Stimulated activated CD8-positive, alpha-beta memory T cell treated with anti-CD3 and anti-CD28 coated beads, Interleukin-7, amount 100 ng/mL, for 1 hour (primary cell): ENCODE measurements around the gene PLXNA2.

Source experiments
- DNase-seq, 2 donors: peaks; one replicate each; pipeline ENCODE4 v3.0.0-alpha.2; 2020; ENCODE audit warnings: low read depth in 2 of 2

PLXNA2 gene

DNA sequence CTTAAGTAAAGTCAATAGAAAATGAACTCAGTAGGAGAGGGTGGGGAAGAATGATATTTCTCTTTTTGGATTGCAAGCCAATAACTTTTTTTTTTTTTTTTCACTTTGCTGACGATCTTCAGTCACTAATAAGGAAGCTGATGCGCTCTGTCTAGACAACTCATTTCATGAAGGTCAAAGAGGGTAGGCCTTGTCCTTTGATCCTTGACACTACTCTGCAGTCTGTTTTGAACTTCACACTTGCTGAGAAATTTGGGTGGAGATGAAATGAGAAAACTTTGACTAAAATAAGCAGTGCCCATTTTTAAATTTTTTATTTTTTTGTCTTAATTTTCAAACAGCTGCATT, 20.9 kb upstream of the PLXNA2 start:
- no peak for DNase-seq

DNA sequence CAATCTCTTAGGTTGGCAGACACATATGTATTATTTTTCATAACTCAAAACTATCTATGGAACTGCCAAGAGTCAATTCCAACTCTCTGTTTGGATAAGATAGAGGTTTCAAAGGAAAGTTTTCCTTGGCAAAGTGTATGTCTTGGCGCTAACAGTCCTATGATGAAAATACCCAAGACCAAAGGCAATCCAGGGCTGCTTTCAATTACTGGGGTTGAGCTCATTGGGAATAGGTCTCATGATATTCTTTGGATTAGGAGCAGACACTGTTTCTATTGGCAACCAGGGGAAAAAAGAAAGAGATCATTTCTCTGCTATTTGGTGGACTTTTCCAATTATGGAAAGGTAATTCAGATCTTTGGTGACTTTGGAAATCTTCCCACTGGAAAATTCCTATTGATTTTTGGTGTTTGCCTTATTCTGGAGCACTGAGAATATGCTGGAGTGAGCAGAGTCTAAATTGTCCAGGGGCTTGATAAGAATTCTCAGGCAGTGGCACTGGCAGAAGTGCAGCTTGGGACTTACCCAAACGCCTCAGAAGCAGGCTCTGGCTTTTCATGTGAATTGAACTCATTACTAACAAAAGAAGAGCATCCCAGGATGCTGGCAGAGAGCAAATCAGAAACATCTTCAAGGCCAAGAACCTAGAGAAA, 20.4 kb upstream of the PLXNA2 start:
- DNase-seq = no peak

DNA sequence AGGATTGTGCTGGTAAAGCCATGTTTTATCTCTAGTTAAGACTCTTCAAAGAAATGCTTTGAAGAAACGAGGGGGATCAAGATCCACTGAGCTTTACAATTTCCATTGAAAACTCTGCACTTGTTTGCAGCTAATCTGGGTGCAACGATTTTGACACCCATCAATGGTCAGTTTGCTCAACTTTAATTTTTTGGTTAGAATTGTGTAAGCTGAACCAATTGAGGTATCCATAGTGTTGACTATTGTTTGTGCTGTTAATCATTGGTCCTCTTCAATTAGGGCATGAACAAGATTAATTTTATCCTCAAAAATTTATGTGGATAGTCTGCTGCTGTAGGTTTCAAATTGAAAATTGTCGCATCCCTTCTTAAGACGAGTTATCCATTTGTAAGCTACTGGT, 17.7 kb upstream of the PLXNA2 start:
- DNase-seq = no peak

DNA sequence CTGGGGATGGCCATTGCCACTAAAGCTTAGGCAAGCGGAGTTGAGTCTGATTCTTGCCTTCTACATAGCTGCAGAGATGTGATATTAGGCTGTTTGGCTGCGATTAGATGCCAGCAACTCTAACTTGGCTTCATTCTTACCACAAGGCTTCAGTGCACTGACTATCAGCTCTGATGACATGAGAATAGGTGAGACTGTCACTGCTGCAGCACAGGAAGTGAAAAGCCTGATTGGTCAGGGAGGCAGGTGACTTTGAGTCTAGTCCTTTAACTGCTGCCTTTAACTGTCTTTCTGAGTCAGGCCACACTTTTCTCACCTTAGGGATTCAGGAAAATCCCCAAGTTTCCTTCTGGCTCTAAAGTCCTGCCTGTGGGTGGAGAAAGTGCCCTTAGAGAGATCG, 14.1 kb upstream of the PLXNA2 start:
- DNase-seq = no peak

DNA sequence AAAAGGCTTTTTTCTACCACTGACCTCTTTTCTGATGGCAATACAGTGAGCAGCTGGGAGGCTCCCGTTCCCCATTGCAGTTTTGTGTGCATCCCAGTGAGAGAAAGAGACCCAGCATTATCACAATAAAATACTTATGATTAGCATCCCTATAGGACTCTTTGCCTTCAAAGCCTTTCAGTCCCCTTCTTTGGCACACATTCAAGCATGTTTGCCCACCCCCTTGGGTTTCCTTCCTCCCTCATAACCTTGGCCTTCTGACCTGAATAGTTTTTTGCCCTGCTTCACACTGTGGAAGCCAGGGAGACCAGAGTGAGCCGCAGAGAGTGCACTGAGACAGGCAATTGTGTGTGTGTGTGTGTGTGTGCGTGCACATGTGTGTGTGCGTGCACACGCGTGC, 13.2 kb upstream of the PLXNA2 start:
- no peak for DNase-seq

DNA sequence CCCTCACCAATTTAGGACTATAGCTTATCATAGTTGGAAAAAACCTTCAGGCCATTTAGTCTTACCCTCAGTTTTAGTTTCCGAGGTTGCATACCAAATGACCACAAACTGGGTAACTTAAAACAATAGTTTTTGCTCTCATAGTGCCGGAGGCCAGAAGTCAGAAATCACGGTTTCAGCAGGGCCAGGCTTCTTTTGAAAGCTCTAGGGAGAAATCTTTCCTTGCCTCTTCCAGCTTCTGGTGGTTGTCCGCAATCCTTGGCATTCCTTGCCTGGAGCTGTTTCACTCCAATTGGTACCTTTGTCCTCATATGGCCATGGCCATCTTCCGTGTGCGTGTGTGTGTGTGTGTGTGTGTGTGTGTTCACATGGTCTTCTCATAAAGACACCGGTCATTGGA, 12.4 kb upstream of the PLXNA2 start:
- no peak for DNase-seq

DNA sequence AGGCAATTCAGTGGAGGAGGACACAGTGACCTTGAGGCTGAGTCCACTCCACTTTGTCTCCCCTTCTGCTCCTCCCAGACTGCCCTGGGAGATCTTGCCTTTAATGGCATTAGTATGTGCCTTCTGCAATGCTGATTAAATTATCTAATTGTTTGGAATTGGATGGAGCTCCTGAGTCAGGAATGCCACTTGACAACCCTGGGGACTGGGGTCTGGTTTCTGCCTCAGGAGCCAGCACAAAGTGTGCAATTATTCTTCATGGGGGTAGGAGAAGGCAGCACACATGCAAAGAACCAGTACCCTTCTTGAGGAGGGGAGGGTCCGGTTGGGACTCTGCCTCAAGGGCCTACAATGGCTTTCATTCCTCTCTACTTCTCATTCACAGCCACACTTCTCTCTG, 11.9 kb upstream of the PLXNA2 start:
- no peak for DNase-seq

DNA sequence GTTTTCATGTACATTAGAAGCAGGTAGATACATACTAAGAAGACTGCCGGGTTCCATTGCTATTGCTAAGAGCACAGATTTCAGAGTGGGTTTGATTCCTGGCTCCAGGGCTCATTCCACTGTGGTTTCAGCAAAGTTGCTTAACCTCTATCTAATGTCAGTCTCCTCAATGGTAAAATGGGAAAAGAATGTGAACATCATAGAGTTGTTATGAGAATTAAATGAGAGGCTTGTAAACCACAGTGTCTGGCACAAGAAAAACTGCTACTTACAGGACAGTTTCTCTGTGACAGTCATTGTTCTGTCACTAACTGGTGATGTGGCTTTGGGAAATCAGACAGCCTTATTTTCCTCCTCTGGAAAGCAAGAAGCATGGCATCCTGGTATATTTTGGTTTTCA, 10.7 kb upstream of the PLXNA2 start:
- DNase-seq = no peak

DNA sequence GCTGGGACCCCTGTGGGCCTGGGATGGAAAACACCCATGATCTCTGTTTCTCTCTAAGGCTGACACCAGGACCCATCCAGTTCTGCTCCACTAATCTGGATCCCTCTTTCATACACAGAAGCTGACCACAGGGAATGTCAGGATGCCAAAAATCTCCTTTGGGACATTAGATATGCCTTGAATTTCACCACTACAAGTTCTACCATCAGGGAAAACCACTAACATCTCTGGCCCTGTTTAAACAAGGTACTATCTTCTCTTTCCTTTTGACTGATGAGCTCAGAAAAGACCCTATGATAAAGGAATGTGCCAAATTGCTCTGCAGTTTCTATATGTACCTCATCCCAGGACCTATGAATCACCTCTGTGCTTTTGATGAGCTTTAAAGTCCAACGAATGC, 10.2 kb upstream of the PLXNA2 start:
- DNase-seq = no peak

DNA sequence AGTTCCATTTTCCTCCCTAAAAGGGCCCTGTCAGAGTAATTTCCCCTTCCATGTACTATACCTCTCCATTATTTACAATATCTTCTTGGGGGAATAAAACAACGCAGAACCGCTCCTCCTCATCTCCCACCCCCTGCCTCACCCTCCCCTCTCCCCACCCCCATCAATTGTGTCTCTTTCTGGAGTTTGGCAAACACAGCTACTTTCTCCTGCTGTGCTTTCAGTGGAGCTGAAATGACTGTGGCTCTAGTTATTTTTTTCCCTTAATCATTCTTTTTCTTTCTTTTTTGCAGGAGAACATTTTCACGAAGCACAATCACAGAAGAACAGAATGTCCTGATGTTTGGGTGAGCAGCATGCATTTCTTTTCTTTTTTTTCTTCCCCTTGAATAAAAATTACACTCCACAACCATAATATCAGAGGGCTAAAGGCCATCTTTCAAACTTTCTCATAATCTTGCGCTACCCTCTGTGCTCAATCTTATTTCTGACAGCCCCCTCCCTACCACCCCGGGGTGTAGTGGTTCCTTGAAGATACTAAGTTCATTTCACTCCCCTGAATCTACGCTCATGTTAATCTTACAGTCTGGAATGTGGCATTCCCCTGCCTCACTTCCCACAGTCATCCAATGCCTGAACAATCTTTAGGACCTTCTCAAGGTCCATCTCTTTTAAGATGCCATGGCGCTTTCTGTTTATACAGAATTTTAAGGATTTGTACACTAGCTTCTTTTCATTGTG, 8.8 kb upstream of the PLXNA2 start:
- DNase-seq = no peak

DNA sequence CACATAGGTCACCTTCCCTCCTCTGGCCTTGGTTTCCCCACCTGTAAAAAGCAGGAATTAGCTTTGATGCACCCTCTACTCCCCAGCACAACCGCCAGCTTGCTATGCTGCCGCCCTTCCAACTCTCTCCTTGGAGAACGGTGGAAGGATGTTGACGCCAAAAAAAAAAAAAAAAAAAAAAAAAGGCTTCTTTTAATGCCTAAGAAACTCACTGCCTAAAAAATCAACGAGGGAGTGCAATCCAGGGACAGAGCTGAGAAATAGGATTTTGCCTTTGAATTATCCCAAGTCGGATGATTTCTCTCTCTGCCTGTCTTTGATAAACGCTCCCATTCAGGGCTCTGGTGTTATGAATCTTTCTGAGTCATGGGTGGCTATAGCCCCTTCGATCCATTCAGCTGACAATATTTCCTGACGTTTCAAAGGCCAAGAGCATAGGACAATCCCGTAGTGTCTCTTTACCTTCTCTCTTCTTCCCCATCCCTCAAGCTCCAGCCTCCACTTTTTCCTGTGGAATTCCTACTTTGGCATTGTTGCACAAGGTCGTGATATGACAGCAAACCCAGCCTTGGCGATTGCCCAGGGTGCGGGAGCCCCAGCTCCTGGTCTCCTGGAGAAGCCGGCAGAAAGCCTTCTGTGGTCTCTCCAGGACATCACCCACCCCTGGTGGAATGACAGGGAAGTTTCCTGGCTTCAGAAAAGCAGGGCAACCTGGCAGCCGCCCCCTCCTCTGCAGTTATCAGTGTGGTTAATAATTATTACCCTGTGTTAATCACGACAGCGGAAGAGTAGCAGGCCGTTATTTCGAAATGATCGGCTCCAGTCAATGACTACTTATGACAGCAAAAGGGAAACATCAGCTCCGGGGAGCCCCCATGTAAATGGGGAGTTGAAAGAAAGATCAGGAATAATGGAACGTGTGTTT, 8.0 kb upstream of the PLXNA2 start:
- no peak for DNase-seq

DNA sequence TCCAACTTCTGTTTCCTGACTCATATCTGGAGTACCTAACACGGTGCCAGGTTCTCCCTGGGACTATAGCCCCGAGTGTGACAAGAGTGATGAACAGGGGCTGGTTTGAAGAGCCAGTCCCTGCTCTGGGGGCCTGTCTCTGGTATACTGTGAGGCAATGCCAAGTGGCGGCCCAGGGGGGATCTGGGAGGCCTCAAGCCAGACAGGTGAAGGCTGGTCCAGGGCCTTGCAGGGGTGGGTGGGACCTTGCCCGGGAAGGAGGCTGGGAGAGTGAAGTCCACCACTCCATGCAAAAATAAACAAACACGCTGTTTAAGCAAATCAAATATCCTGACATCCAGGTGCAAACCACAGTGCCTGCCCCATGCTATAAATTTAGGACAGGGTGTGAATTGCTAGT, 6.8 kb upstream of the PLXNA2 start:
- no peak for DNase-seq

DNA sequence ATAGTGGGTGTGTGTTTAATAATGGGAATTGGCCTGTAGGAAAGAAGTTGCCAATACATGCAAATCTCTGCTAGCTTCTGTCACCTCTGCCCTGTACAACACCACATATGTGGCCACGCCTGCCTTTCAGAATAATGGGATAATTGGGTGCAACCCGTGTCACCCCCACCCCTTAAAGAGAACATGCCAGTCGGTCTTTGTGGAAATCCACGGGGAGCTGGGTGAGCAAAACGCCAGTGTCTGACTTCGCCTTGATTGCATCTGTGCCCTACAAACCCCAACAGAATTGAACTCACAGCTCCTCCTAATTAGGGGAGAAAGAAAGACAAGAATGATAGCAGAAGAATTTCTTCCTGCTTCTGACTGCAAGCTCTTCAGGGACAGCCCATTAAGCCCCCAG, 6.4 kb upstream of the PLXNA2 start:
- DNase-seq = no peak

DNA sequence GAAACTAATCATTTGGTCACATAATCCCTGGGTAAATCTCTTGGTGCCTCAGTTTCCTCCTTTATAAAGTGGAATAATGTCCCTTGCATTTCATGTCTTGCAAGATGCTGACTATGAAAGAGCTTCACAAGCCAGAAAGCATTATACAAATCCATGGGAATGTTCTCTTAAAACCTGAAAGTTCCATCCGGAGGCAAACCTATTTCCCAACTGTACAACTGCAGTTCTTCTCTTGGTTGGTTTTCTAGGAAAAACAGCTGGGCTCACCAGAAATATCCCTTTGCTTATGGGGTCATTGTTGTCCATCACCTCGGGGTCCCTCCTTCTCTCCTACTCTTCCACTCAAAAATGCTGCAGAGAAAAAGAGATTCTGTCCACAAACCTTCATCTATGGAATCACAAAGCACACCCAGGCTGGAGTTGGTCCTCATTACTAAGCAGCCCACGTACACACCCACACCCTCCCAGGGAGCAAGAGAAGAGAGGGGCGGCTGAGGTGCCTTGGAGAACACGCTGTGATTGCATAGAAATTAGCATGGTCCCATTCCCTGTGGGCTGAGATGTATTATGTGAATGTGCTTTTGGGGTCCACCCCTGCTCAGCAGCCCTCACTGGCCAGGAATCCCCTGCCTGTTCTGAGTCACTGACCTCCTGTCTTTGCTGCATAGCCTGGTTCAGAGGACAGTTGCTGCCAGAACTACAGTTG, 5.0 kb upstream of the PLXNA2 start:
- no peak for DNase-seq

DNA sequence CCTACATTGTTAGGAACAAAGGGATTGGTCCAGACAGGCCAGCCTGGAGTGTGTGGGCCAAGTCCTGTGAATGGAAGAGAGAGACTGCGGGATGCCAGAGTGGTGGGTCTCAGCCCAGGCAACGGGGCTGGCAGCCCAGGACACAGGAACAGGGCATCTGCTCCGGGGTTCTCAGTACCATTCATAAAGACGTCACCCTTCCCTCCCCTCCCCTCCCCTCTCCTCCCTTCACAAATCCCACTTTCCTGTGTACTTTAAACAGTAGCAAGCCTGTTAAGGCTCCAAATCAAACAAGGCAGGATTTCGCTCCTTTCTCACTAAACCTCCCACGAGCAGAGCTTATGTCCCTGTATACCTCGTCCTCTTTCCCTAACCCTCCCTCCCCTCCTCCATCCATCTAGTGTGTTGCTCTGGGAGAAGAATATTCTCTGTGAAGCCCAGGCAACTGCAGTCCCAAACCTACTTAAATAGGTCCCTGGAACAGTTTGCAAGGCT, 4.2 kb upstream of the PLXNA2 start:
- DNase-seq = no peak

DNA sequence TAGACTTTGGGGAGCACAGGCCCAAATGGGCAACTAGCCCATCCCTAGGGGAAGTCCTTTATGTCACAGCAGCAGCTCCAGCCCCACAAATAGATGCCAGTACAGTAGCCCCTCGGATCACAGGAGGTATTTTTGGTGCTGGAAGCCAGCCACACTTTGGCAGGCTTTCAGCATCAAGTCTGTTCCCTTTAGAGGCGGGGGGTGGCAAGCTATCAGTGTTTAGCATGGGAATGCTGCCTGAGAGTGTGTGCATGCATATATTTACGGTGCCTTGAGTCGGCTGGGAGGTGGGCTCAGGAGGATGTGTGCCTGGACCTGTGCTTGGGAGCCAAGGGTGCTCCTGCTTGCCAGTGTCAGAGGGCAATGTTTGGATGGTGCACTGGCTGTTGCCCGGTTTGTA, 3.5 kb upstream of the PLXNA2 start:
- no peak for DNase-seq

DNA sequence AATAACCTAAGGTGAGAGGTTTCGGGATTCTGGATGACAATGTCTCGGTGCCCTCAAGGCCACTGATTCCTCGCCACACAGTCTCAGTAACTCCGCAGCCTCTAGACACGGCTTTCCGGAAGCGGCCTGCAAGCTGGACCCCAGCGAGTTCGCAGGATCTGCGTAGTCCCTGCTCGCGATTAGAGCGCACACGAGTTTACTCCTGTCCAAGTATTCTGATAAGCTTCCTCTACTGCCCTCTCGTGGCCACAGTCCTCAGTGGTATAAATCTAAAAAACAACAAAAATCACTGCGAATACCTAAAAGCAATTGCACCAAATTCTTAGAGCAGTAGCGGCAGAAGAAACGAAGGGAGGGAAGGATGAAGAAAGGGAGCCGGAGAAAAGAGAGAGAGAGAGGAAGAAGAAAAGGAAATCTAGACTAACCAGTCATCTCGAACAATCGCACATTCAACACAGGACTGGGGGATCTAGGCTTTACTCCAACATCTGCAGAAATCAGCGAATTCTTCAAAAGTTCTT, 1.1 kb upstream of the PLXNA2 start:
- peak; percentile 53 to 60 for DNase-seq

DNA sequence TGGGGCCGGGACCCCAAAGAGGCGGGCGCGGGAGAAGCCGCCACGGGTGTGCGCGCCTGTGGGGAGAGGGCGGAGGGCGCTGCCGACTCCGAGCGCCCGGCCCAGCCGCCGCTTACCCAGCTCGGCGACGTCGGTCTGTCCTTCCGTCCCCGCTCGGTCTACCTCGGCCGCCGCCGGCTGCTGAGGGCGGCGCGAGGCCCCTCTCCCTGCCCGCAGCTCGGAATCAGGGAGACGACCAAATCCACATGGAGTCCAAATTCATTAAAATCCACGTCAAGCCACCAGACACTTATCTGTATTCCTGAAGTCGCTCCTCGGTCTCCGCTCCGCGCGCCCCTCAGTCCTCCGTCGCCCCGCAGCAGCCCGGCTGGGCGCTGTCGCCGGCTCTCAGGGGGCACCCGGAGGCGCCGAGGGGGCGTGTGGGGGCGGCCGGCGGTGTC, 637 bp downstream of the PLXNA2 start:
- DNase-seq = no peak

DNA sequence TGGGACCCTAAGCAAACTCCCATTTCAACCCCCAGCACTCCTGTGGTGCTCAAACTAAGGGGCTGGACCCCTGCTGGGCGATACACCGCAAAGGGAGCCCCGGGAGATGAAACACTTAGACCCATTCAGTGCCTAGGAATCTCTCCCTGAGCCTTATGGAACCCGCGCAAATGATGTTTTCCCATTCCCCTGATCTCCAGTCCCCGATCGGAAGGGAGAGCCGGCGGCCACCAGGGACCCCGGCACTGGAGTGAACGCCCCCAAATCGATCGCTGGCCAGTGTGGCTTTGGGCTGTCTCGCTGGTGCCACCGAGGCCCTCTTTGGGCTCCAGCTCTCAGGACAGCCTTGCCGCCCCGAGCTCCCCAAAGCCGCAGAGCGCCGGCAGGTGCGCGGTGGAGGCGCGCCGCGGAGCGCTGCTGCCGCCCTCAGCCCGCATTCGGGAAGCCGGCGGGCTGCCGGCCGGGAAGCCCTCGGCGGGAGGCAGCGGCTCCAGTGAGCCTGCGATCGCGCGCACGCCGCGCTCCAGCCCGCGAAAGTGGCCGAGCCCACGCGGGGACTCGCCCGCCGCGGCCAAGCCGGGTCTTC, 1.1 kb downstream of the PLXNA2 start:
- no peak for DNase-seq

DNA sequence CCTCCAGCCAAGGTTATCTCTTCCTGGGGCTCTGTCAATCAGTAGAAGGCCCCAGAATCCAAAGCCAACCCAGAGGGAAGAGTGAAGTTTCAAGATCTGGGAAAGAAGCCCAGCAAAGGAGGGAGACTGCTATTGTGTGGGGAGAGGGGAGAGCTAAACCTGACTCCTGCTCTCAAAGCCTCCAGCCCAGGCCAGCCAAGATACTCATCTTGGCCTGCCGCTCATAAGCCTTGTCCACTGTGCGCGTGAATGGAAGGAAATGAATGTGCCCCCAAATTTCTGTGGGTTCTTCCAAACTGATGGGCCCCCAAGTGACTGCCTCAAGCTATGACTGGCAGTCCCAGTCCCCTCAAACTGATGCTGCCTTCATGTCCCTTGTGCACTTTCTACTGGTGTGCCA, 2.0 kb downstream of the PLXNA2 start:
- no peak for DNase-seq

DNA sequence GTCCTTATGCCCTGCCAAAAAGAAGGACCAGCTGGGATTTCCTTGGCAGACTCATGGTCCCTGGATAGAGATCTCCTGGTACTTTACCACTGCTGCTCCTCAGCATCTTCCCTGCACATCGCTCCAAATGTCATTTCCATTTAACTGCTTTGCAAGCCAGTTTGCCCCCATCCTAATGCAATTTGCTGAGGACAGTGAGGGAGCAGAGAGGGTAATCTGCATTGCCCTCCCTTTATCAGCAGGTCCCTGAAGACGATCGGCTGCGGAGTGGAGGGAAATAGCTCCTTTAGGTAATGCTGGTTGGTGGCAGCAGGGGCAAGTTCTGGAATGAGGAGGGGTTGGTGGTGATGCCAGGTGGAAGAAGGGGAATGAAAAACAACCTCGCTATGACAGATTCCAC, 2.7 kb downstream of the PLXNA2 start:
- DNase-seq = no peak
